K562 (cell line): ENCODE results near the gene EPS8L1.
A peak's percentile ranks its signal among the peaks of the same experiment; 100 is the strongest.

ENCODE experiments used
- BMI1 ChIP-seq: fragments of 150-350 bp; IDR thresholded peaks from 2 replicates; pipeline ENCODE4 v1.6.1; 2014; ENCODE audit warnings: low read length
- CBX5 ChIP-seq: IDR thresholded peaks from 2 replicates; pipeline ENCODE4 v1.6.1; 2014; ENCODE audit warnings: low read depth, borderline replicate concordance
- CTCF ChIP-seq, 3 experiments: IDR thresholded peaks in 2 of 3; conservative IDR thresholded peaks in 1 of 3; 2 replicates each; pipeline ENCODE4 v1.5.1; 2011 to 2012; ENCODE audit warnings: low read length in 3 of 3, mild to moderate bottlenecking in 3 of 3, control low read depth in 2 of 3, improper control_type of control experiment in 1 of 3, inconsistent platforms in 1 of 3, low read depth in 1 of 3, mixed read lengths in 1 of 3, moderate library complexity in 1 of 3; ENCODE audit not compliant: insufficient read depth in 2 of 3
- JUND ChIP-seq, 2 experiments: IDR thresholded peaks; 2 replicates in 1 of 2; 3 replicates in 1 of 2; pipeline ENCODE4 v1.6.1; 2011; ENCODE audit warnings: borderline replicate concordance in 2 of 2, low read depth in 2 of 2, low read length in 2 of 2, improper control_type of control experiment in 1 of 2, missing biosample characterization in 1 of 2, missing genetic modification characterization in 1 of 2, missing genetic modification reagents in 1 of 2
- KDM1A ChIP-seq, 2 experiments: fragments of 450-650 bp; IDR thresholded peaks; 2 replicates each; pipeline ENCODE4 v1.6.1; 2016; ENCODE audit warnings: mild to moderate bottlenecking in 2 of 2
- PCBP2 ChIP-seq: fragments of 200-400 bp; formaldehyde crosslinking; IDR thresholded peaks from 2 replicates; pipeline ENCODE4 v1.6.1; 2018; ENCODE audit warnings: low read length, low read depth, mild to moderate bottlenecking, moderate library complexity; ENCODE audit not compliant: poor library complexity, severe bottlenecking
- POLR2A ChIP-seq: fragments of 450-650 bp; conservative IDR thresholded peaks from 2 replicates; pipeline ENCODE4 v1.6.1; 2016
- SIN3A ChIP-seq, 2 experiments: fragments of 150-350 bp in 1 of 2; IDR thresholded peaks; 2 replicates each; pipeline ENCODE4 v1.6.1; 2011 to 2016; ENCODE audit warnings: borderline replicate concordance in 2 of 2, low read depth in 2 of 2, low read length in 2 of 2, mild to moderate bottlenecking in 2 of 2, moderate library complexity in 2 of 2; ENCODE audit not compliant: control insufficient read depth in 1 of 2
- SMC3 ChIP-seq: conservative IDR thresholded peaks from 2 replicates; pipeline ENCODE4 v1.6.1; 2011; ENCODE audit warnings: low read depth, low read length, improper control_type of control experiment; ENCODE audit not compliant: insufficient read depth
- TAF1 ChIP-seq: IDR thresholded peaks from 2 replicates; pipeline ENCODE4 v1.6.1; 2011; ENCODE audit warnings: mild to moderate bottlenecking, low read length, moderate library complexity; ENCODE audit not compliant: insufficient read depth, control insufficient read depth, severe bottlenecking; ENCODE audit errors: extremely low read depth
- USF1 ChIP-seq: sonication (generic); formaldehyde crosslinking; IDR thresholded peaks from 2 replicates; pipeline ENCODE4 v1.9.0; 2022; ENCODE audit warnings: mild to moderate bottlenecking, missing genetic modification reagents
- ZBTB33 ChIP-seq: sonication (generic); formaldehyde crosslinking; IDR thresholded peaks from 2 replicates; pipeline ENCODE4 v1.8.1; 2023; ENCODE audit warnings: mild to moderate bottlenecking, missing genetic modification reagents
- ZNF274 ChIP-seq: IDR thresholded peaks from 2 replicates; pipeline ENCODE4 v1.6.1; 2011; ENCODE audit warnings: low read depth, mild to moderate bottlenecking, low read length, moderate library complexity, borderline replicate concordance

- TF ChIP-seq JUND (IDR thresholded peaks at IDR 0.05; ENCODE audit: borderline replicate concordance, low read depth, low read length) (no peak), JUND (tag; IDR thresholded peaks at IDR 0.05; ENCODE audit: borderline replicate concordance, low read depth, low read length) (no peak), SMC3 (no peak), BMI1 (no peak), TAF1 (no peak), KDM1A (IDR thresholded peaks at IDR 0.05) (no peak), PCBP2 (no peak), ZBTB33 (CRISPR knock-in tag) (peak; percentile 52; the same call in 1 of the 2 replicates), ZNF274 (no peak), CTCF (IDR thresholded peaks at IDR 0.05 in 2 of 3, conservative IDR thresholded peaks at IDR 0.05 in 1 of 3; ENCODE audit: insufficient read depth in 2 of 3, low read depth in 1 of 3, low read length in 3 of 3) (no peak), SIN3A (IDR thresholded peaks at IDR 0.05; ENCODE audit: borderline replicate concordance in 2 of 2, control insufficient read depth in 1 of 2, low read depth in 2 of 2, low read length in 2 of 2) (no peak), POLR2A (no peak), USF1 (no peak), CBX5 (no peak)
These were observed 43.4 kb upstream of the EPS8L1 start for GRCh38 chr19:55032170-55032800.
